ENCODE data around the gene REEP6. TPM values are rescaled to one million over a fixed set of nuclear protein-coding genes. Genes with fewer than 3 reads are reported as not detected.
"Not testable (repeated sequence)": the region's sequence is repeated elsewhere in the genome, so short reads cannot be mapped to it uniquely, and the experiment has no call there.

The REEP6 gene
- total RNA-seq, 1 donor from 2014 or later: 21.5 TPM

DNA sequence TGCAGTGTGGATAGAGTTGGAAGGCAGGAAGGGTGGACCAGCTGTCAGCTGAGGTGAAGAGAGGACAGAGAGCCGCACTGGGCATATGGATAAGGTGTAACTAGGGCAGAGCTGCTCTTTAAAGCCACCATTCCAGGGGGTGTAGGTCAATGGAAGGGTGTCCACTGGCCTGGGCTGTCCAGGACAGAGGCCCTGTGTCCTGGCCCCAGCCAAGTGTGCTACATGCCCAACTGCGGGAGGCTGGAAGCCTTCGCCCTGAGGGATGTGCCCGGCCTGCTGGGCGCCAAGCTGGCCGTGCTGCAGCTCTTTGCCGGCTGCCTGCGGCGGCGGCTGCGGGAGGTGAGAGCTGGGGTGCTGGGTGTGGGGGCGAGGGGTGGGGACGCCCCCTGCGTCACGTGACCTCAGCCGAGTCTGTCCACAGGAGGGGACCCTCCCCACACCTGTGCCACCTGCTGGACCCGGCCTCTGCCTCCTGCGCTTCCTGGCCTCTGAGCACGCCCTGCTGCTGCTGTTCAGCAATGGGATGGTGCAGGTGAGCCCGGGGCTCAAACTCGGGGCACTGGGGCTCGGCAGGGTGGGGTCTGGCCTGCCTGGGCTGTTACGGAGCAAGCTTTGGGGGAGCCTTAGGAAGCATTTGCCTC is 42.6 kb downstream of the REEP6 start:
- no peak for TF ChIP-seq CTCF (IDR thresholded peaks at IDR 0.05; ENCODE audit: partially characterized antibody, unreplicated experiment)
- Mint-ChIP-seq H3K27ac (ENCODE audit: unreplicated experiment) (no peak overlapping the region), H3K4me3 (ENCODE audit: unreplicated experiment) (no peak overlapping the region), H3K9me3 (ENCODE audit: unreplicated experiment) (peaks cover 6% of the 10 kb centered on the region), H3K4me1 (ENCODE audit: low read depth, unreplicated experiment) (no peaks in the 10 kb centered on the region), H3K36me3 (ENCODE audit: unreplicated experiment) (no peaks in the 10 kb centered on the region), H3K27me3 (ENCODE audit: unreplicated experiment) (peaks cover 4% of the 10 kb centered on the region)
- DNase-seq: no peak

DNA sequence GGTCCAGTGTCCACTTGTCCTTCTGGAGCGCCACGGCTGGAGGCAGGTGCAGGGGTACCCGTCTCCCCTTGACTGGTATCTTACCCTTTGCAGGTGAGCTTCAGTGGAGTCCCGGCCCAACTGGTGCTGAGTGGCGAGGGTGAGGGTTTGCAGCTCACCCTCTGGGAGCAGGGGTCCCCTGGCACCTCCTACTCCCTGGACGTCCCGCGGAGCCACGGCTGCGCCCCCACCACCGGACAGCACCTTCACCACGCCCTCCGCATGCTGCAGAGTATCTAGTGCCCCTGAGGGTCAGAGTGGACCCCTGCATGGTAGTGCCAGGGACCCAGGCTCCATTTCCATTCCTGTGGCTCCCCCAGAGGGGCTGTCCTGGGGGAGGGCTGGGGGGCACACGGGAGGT is 44.0 kb downstream of the REEP6 start:
- H3K4me3 Mint-ChIP-seq (ENCODE audit: unreplicated experiment): no peak overlapping the region
- peaks cover 5% of the 10 kb centered on the region for H3K27me3 Mint-ChIP-seq (ENCODE audit: unreplicated experiment)
- H3K9me3 Mint-ChIP-seq (ENCODE audit: unreplicated experiment): peaks cover 5% of the 10 kb centered on the region
- no peak overlapping the region for H3K27ac Mint-ChIP-seq (ENCODE audit: unreplicated experiment)
- DNase-seq: no peak
- H3K36me3 Mint-ChIP-seq (ENCODE audit: unreplicated experiment): no peaks in the 10 kb centered on the region
- no peak for TF ChIP-seq CTCF (IDR thresholded peaks at IDR 0.05; ENCODE audit: partially characterized antibody, unreplicated experiment)
- no peaks in the 10 kb centered on the region for H3K4me1 Mint-ChIP-seq (ENCODE audit: low read depth, unreplicated experiment)

DNA sequence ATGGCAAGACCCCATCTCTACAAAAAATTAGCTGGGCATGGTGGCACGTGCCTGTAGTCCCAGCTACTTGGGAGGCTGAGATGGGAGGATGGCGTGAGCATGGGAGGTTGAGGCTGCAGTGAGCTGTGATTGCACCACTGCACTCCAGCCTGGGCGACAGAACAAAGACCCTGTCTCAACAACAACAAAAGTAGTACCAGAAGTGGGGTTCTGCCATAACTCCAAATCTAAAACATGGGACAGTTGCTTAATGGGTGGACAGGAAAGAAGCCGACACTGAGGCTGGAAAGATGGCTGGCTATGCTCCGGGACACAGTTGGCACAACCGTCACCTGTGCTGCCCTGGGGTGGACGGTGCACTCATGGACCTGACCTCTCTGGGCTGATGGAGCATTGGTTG is 44.7 kb downstream of the REEP6 start:
- not testable (repeated sequence) for H3K4me1 Mint-ChIP-seq (ENCODE audit: low read depth, unreplicated experiment); H3K27me3 Mint-ChIP-seq (ENCODE audit: unreplicated experiment); DNase-seq; H3K9me3 Mint-ChIP-seq (ENCODE audit: unreplicated experiment); H3K36me3 Mint-ChIP-seq (ENCODE audit: unreplicated experiment); H3K4me3 Mint-ChIP-seq (ENCODE audit: unreplicated experiment); H3K27ac Mint-ChIP-seq (ENCODE audit: unreplicated experiment)

DNA sequence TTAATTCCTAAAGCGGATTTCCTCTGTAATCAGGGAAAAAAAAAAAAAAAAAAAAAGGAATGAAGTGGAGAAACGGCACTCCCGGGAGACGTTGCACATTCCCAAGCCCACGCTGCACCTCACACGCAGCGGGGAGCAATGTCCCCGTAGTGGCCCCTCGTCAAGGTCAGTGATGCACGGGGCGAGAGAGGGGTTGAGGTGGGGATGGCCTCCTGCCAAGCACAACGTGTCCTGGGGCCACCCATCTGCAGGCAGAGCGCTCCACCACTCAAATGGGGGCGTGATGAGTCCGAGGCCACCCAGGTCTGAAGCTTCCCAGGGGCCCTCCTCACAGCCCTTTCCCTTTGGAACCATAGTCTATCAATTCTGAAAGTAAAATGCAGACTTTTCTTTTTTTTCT is 48.0 kb downstream of the REEP6 start:
- no peak for TF ChIP-seq CTCF (IDR thresholded peaks at IDR 0.05; ENCODE audit: partially characterized antibody, unreplicated experiment)
- Mint-ChIP-seq H3K27me3 (ENCODE audit: unreplicated experiment) (peaks cover 2% of the 10 kb centered on the region), H3K4me1 (ENCODE audit: low read depth, unreplicated experiment) (peaks cover 2% of the 10 kb centered on the region), H3K9me3 (ENCODE audit: unreplicated experiment) (no peaks in the 10 kb centered on the region), H3K4me3 (ENCODE audit: unreplicated experiment) (no peak overlapping the region), H3K27ac (ENCODE audit: unreplicated experiment) (no peak overlapping the region), H3K36me3 (ENCODE audit: unreplicated experiment) (no peaks in the 10 kb centered on the region)
- DNase-seq: no peak

- H3K36me3 Mint-ChIP-seq (ENCODE audit: unreplicated experiment): not testable (repeated sequence)
These were observed 48.8 kb downstream of the REEP6 start for GRCh38 chr19:1539749-1540148.

DNA sequence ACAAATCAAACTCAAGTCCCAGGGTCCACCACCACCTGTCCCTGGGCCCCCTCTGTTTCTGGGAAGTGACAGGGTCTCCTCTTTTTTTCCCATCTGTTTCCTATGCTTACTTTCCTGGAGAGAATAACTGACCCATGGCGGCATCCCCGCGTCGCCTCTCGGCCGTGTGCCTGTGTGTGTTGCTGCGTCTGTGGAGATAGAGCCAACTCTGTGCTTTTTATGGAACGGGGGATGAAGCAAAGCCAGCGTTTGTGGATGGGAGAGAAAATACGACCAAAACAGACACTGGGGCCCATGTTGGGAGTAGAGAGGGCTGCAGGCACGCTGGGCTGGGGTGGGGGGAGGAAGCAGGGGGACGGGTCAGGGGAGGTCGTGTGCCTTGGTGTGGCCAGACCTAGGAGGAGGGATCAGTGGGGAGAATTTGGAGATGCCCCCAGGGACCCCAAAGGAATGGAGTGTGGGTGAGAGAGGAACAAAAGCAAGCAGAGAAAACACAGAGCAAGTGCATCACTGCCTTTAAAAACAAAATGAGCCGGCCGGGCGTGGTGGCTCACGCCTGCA is 49.5 kb downstream of the REEP6 start:
- H3K27me3 Mint-ChIP-seq (ENCODE audit: unreplicated experiment): peaks cover 2% of the 10 kb centered on the region
- peaks cover 2% of the 10 kb centered on the region for H3K4me1 Mint-ChIP-seq (ENCODE audit: low read depth, unreplicated experiment)
- H3K4me3 Mint-ChIP-seq (ENCODE audit: unreplicated experiment): no peak overlapping the region
- no peak overlapping the region for H3K27ac Mint-ChIP-seq (ENCODE audit: unreplicated experiment)
- H3K9me3 Mint-ChIP-seq (ENCODE audit: unreplicated experiment): no peaks in the 10 kb centered on the region
- H3K36me3 Mint-ChIP-seq (ENCODE audit: unreplicated experiment): no peaks in the 10 kb centered on the region
- TF ChIP-seq CTCF (IDR thresholded peaks at IDR 0.05; ENCODE audit: partially characterized antibody, unreplicated experiment): no peak
- DNase-seq: no peak

More at GRCh38 chr19:1539749-1540148, 48.8 kb downstream of the REEP6 start:
- DNase-seq; H3K27me3 Mint-ChIP-seq (ENCODE audit: unreplicated experiment); H3K4me1 Mint-ChIP-seq (ENCODE audit: low read depth, unreplicated experiment); H3K9me3 Mint-ChIP-seq (ENCODE audit: unreplicated experiment); H3K27ac Mint-ChIP-seq (ENCODE audit: unreplicated experiment); H3K4me3 Mint-ChIP-seq (ENCODE audit: unreplicated experiment): not testable (repeated sequence)

All from glutamatergic neuron (in vitro differentiated cells).